Activated CD4-positive, alpha-beta T cell treated with anti-CD3 and anti-CD28 coated beads, Interleukin-2, amount 10 ng/mL, durations not matched to agents 24 days and 14 days (primary cell): ENCODE measurements around the gene EVC. TPM values are rescaled to one million over a fixed set of nuclear protein-coding genes. Genes with fewer than 3 reads are reported as not detected.

Source experiments
- DNase-seq: peaks from one replicate; pipeline ENCODE4 v3.0.0; 2022
- H3K27ac Mint-ChIP-seq: one replicate; pipeline ENCODE4 v1.8.0; 2022; ENCODE audit warnings: mild to moderate bottlenecking, mixed read lengths
- H3K27me3 Mint-ChIP-seq: one replicate; pipeline ENCODE4 v1.8.0; 2022; ENCODE audit warnings: mixed read lengths
- H3K36me3 Mint-ChIP-seq: one replicate; pipeline ENCODE4 v1.8.0; 2022; ENCODE audit warnings: low read depth, mild to moderate bottlenecking, mixed read lengths
- H3K4me1 Mint-ChIP-seq: one replicate; pipeline ENCODE4 v1.8.0; 2021; ENCODE audit warnings: mixed read lengths
- H3K4me3 Mint-ChIP-seq: one replicate; pipeline ENCODE4 v1.8.0; 2022; ENCODE audit warnings: mild to moderate bottlenecking, moderate library complexity, mixed read lengths
- H3K9me3 Mint-ChIP-seq: one replicate; pipeline ENCODE4 v1.8.0; 2021; ENCODE audit warnings: mixed read lengths
- intact Hi-C: fragments of 100-400 bp; cut with micrococcal nuclease; formaldehyde crosslinking; loops from one replicate; pipeline ENCODE4 v1.15.1; 2023
- total RNA-seq: library from RNA; stranded (reverse); gene quantifications from 2 replicates; pipeline ENCODE4 v1.2.3, GENCODE V29; 2022

Gene EVC
- total RNA-seq, 1 donor from 2014 or later = 1.9 TPM

DNA sequence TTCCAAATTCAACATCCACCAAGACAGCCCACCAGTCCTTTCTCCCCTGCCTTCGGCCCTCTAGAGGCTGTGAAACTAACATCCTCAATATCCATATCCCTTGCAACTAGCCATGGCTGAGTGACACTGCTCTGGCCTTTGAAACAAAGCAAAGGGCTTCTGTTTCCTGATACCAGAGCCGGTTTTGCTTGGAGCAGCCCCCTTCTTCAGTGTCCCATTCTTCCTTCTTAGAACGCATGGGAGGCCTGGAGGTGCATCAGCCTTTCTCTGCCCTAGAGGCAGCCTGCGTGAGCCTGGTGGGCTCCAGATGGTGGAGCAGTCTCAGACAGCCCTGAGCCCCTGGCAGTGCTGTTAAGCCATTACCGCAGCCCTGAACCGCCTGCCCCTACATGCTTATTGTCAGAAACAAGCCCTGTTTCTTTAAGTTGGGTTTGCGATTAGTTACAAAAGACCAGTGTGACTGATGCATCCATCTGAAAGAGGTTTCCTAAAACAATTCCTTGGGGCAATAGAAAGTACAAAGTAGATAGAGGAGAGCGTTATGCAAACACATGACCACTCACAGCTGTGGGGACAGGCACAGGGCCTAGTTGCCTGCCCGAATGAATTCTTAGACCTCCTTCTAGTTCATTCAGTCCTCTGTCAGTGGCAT, 74.1 kb downstream of the EVC start:
- no peaks in the 10 kb centered on the region for H3K4me1 Mint-ChIP-seq
- no peak for DNase-seq
- no peaks in the 10 kb centered on the region for H3K36me3 Mint-ChIP-seq
- no peak overlapping the region for H3K27ac Mint-ChIP-seq
- no peaks in the 10 kb centered on the region for H3K9me3 Mint-ChIP-seq
- no peaks in the 10 kb centered on the region for H3K27me3 Mint-ChIP-seq
- intact Hi-C loops = no loop called here
- no peak overlapping the region for H3K4me3 Mint-ChIP-seq

DNA sequence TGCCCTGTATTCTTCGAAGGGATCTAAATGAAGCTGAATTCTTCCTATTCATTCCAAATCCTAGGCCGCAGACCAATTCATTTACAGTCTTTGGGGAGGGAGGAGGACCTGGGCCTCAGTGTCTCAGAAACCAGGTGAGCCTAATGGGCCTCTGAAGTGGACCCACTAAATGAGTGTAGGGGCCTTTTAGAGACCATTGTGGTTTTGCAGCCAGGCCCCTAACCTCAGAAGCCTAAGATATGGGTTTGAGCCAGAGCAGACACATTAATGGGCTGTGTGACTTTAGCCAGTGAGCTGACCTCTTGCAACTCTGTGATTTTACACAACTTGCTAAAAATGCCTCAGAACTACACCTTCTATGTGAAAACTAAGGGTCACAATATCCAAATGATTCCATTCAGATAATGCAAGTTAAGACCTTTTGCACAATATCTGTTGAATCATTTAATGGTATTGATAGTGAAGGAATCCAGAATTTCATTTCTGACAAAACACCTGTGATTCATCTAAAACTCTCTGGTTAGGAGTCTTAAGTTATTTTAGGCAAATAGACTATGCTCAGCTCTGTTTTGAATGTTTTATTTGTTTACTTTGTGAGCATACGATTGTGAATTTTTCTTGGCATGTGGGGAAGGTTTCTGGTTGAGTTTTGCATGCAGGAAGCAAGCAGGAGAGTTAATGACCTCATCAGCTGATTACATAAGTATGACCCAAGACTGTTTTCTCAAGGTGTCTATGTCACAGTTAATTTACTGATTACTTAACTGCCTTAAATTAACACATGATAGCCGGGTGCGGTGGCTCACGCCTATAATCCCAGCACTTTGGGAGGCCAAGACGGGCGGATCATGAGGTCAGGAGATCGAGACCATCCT, 75.0 kb downstream of the EVC start:
- Mint-ChIP-seq H3K36me3 (no peaks in the 10 kb centered on the region), H3K4me3 (no peak overlapping the region), H3K27ac (no peak overlapping the region), H3K9me3 (no peaks in the 10 kb centered on the region), H3K4me1 (no peaks in the 10 kb centered on the region), H3K27me3 (no peaks in the 10 kb centered on the region)
- no peak for DNase-seq
- intact Hi-C loops = no loop called here

DNA sequence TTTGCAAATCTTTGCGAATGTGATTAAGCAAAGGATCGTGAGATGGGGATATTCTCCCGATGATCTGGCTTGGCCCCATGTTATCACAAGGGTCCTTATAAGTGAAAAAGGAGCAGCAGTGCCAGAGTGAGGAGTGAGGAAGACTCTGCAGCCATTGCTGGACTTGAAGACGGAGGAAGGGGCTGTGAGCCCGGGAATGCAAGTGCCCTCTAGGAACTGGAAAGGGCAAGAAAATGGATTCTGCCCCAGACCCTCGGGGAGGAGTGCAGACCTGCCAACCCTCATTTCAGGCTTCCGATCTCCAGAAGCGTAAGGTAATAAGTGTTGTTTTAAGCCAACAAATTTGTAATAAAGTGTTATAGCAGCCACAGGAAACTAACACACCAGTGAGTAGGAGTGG, 76.3 kb downstream of the EVC start:
- H3K4me1 Mint-ChIP-seq = no peaks in the 10 kb centered on the region
- no peak overlapping the region for H3K4me3 Mint-ChIP-seq
- no peak for DNase-seq
- intact Hi-C loops = no loop called here
- no peaks in the 10 kb centered on the region for H3K36me3 Mint-ChIP-seq
- no peaks in the 10 kb centered on the region for H3K9me3 Mint-ChIP-seq
- H3K27me3 Mint-ChIP-seq = no peaks in the 10 kb centered on the region
- H3K27ac Mint-ChIP-seq = no peak overlapping the region

DNA sequence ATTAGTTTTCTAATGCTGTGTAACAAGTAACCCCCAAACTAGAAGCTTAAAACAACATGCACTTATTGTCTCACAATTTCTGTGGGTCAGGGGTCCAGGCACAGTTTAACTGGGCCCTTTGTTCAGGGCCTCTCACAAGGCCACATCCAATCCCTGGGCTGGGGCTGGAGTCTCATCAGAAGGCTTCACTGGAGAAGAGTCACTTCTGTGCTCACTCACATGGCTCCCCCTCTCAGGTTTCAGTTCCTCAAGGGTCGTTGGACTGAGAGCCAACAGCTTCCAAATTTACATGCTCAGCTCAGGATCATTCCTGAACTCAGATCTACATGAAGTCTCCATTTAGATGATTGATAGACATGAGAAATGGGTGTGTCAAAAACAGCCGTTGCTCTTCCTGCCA, 77.1 kb downstream of the EVC start:
- no peak for DNase-seq

DNA sequence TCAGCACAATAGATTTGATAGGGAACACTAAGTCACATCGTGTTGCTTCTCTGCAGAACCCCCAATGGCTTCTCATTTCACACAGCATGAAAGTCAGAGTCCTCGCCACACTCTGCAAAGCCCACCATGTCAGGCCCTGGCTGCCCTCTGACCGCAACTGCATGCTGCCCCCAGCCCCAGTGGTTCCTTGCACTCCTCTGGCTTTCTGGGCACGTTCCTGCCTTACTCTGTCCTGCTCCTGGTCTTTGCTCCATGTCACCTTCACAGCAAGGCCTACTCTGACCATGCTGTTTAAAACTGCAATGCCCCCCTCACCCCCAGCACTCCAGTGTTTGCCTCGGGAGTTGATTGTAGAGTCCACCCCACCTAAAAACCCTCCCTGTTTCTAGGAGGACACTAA, 78.1 kb downstream of the EVC start:
- H3K4me3 Mint-ChIP-seq = no peak overlapping the region
- no peak for DNase-seq
- H3K4me1 Mint-ChIP-seq = no peaks in the 10 kb centered on the region
- no peaks in the 10 kb centered on the region for H3K36me3 Mint-ChIP-seq
- intact Hi-C loops = no loop called here
- H3K27ac Mint-ChIP-seq = no peak overlapping the region
- no peaks in the 10 kb centered on the region for H3K9me3 Mint-ChIP-seq
- no peaks in the 10 kb centered on the region for H3K27me3 Mint-ChIP-seq

More for the DNA sequence above, 77.1 kb downstream of the EVC start:
- Mint-ChIP-seq H3K36me3 (no peaks in the 10 kb centered on the region), H3K4me3 (no peak overlapping the region), H3K4me1 (no peaks in the 10 kb centered on the region), H3K27ac (no peak overlapping the region), H3K9me3 (no peaks in the 10 kb centered on the region), H3K27me3 (no peaks in the 10 kb centered on the region)
- intact Hi-C loops = no loop called here

DNA sequence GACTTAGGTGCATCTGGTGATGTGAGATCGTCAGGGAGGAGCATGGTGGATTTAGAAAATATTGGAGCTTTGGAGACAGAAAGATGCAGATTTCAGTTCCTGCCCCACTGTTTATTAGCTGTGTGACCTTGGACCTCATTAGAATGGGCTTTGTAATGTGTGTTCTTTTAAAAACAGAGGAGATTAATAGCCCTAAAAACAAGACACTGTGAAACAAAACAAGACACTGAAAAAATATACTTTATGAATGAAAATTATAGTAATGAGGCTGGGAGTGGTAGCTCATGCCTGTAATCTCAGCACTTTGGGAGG, 79.5 kb downstream of the EVC start:
- DNase-seq = no peak
- intact Hi-C loops = no loop called here
- H3K9me3 Mint-ChIP-seq = no peaks in the 10 kb centered on the region
- no peak overlapping the region for H3K4me3 Mint-ChIP-seq
- no peak overlapping the region for H3K27ac Mint-ChIP-seq
- H3K36me3 Mint-ChIP-seq = no peaks in the 10 kb centered on the region
- H3K27me3 Mint-ChIP-seq = no peaks in the 10 kb centered on the region
- H3K4me1 Mint-ChIP-seq = no peaks in the 10 kb centered on the region

DNA sequence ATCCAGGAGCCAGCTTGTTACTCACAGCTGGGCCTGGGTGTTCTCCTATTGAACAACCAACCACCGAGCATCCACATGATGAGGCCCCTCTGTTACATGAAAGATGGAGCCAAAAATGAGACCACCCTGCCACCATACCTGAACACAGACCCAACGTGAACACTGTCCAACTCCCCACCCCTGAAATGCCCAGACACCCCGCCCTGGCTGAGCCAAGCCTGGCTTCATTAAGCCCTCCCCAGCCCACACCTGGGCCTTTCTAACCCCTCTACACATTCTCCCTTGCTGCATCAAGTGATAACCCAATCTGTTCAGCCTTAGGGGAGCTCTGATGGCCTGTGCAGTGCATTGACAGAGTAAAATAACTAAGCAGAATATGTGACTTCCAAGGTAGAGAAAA, 80.7 kb downstream of the EVC start:
- no peak overlapping the region for H3K27ac Mint-ChIP-seq
- H3K27me3 Mint-ChIP-seq = no peaks in the 10 kb centered on the region
- no peaks in the 10 kb centered on the region for H3K4me1 Mint-ChIP-seq
- H3K4me3 Mint-ChIP-seq = no peak overlapping the region
- DNase-seq = no peak
- intact Hi-C loops = no loop called here
- H3K36me3 Mint-ChIP-seq = no peaks in the 10 kb centered on the region
- no peaks in the 10 kb centered on the region for H3K9me3 Mint-ChIP-seq

DNA sequence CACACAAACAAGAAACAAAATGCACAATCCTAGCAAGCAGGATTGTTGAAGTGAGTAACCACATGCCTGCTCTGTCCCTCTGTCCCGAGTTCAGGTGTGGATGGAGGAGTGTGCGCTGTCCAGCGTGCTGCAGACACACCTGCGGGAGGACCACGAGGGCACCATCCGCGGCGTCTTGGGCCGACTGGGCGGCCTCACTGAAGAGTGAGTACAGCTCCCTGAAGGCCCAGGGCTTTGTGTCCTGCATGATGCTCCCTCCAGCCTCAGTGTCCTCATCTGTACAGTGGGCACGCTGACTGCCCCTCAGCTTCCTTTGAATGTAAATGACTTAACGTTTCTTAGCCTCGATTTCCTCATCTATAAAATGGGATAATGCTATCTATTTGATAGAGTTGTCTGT, 82.5 kb downstream of the EVC start:
- intact Hi-C loops = no loop called here

DNA sequence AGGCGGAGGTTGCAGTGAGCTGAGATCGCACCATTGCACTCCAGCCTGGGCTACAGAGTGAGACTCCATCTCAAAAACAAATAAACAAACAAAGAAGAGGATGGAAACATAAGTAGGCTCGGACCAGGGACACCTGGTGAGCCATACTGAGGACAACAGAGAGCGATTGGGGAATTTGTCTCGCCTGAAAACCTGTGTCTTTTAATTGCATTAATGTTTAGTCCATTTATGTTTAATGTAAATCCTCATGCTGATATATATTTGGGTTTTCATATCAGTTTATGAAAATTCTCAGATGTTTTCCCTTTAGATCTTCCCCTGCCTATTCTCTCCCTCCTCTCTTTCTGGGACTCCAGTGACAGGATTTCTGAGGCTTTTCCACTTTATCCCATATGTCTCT, 84.6 kb downstream of the EVC start:
- Mint-ChIP-seq H3K27me3 (no peaks in the 10 kb centered on the region), H3K4me3 (no peak overlapping the region), H3K27ac (no peak overlapping the region), H3K36me3 (no peaks in the 10 kb centered on the region), H3K9me3 (no peaks in the 10 kb centered on the region), H3K4me1 (no peaks in the 10 kb centered on the region)
- no peak for DNase-seq
- intact Hi-C loops = no loop called here

More for the DNA sequence above, 82.5 kb downstream of the EVC start:
- no peaks in the 10 kb centered on the region for H3K27me3 Mint-ChIP-seq
- H3K4me1 Mint-ChIP-seq = no peaks in the 10 kb centered on the region
- no peak overlapping the region for H3K27ac Mint-ChIP-seq
- no peaks in the 10 kb centered on the region for H3K36me3 Mint-ChIP-seq
- no peak overlapping the region for H3K4me3 Mint-ChIP-seq
- no peaks in the 10 kb centered on the region for H3K9me3 Mint-ChIP-seq
- no peak for DNase-seq

DNA sequence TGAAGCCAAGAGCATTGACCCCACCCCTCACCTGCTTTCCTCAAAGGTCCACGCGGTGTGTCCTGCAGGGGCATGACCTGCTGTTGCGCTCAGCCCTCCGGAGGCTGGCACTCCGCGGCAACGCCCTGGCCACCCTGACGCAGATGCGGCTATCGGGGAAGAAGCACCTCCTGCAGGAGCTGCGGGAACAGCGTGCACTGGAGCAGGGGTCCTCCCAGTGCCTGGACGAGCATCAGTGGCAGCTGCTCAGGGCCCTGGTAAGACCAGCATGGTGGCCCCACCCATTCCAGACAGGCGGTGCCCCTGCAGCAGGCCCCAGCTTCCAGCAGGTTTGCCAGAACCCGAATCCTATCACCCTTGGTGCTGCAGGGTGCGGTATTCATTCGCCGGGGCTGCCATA, 86.0 kb downstream of the EVC start:
- Mint-ChIP-seq H3K27ac (no peak overlapping the region), H3K4me3 (no peak overlapping the region), H3K27me3 (no peaks in the 10 kb centered on the region), H3K36me3 (no peaks in the 10 kb centered on the region), H3K9me3 (no peaks in the 10 kb centered on the region), H3K4me1 (no peaks in the 10 kb centered on the region)
- intact Hi-C loops = no loop called here
- no peak for DNase-seq

DNA sequence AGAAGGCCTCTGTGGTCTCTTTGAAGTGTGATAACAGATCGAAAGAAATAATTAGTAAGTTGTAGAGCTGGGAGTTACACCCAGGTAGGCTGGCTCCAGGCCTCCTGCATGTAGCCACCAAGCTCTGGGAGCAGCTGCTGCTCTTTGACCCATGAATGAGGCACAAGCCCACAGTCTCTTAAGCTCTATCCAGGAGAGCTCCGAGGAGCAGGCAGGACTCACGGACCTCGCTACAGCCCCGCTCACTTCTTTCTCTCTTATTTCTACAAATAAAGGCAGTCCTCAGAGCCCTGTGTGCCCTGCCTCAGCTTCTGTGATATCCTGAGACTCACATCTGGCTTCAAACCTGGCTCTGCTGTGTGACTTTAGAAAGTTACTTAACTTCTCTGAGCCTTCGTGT, 86.9 kb downstream of the EVC start:
- no peak overlapping the region for H3K27ac Mint-ChIP-seq
- no peaks in the 10 kb centered on the region for H3K27me3 Mint-ChIP-seq
- no peaks in the 10 kb centered on the region for H3K36me3 Mint-ChIP-seq
- no peaks in the 10 kb centered on the region for H3K4me1 Mint-ChIP-seq
- no peak for DNase-seq
- intact Hi-C loops = no loop called here
- H3K9me3 Mint-ChIP-seq = no peaks in the 10 kb centered on the region
- H3K4me3 Mint-ChIP-seq = no peak overlapping the region

DNA sequence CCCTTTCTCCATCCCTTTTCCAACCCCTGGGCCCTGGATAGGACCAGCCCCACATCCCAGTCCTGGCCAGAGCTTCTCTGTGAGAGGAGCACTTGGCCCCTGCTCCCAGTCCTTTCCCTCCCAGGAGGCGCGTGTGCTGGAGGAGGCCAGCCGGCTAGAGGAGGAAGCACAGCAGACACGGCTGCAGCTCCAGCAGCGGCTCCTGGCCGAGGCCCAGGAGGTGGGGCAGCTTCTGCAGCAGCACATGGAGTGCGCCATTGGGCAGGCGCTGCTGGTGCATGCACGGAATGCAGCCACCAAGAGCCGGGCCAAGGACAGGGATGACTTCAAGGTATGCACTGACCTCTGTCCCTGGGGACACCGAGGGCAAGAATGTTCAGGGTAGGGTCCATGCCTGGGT, 87.5 kb downstream of the EVC start:
- Mint-ChIP-seq H3K27ac (no peak overlapping the region), H3K36me3 (no peaks in the 10 kb centered on the region), H3K9me3 (no peaks in the 10 kb centered on the region), H3K4me3 (no peak overlapping the region), H3K27me3 (no peaks in the 10 kb centered on the region), H3K4me1 (no peaks in the 10 kb centered on the region)
- DNase-seq = no peak
- intact Hi-C loops = no loop called here

DNA sequence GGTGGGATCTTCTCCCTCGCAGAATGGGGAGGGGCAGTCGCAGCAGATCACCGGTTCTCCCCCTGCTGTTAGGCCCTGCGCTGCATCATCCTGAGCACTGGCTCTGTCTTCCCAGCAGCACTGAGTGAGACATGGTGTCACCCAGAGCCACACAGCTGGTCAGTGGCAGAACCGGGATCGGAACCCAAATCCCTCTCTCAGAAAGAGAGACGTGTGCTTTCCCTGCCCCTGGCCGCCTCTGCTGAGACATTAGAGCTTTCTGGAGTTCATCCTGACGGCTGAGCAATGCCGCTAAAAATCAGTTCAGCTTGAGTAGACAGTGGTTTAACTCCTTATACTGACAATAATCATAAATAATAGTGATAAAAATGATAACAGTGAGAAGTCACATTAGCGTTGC, 87.9 kb downstream of the EVC start:
- no peaks in the 10 kb centered on the region for H3K27me3 Mint-ChIP-seq
- DNase-seq = no peak
- H3K27ac Mint-ChIP-seq = no peak overlapping the region
- H3K4me3 Mint-ChIP-seq = no peak overlapping the region
- H3K36me3 Mint-ChIP-seq = no peaks in the 10 kb centered on the region
- H3K9me3 Mint-ChIP-seq = no peaks in the 10 kb centered on the region
- intact Hi-C loops = no loop called here
- H3K4me1 Mint-ChIP-seq = no peaks in the 10 kb centered on the region

DNA sequence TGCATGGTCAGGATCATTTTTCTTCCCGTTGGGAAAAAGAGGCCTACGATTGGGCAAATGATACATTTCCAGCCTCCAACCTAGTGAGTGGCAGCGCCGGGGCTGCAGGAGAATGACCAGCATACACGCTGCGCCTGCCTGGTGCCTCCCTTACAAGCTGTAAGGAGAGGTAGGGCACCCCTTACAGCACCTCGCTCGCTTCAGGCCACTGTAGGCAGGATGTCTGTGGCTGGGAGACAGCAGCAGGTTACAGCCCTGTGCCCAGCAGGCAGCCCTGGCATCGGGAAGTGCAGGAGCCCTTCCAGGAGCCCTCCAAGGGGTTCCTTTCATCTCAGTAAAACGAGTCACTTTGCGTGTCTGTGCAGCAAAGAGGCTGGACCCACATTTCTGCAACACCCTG, 88.4 kb downstream of the EVC start:
- H3K36me3 Mint-ChIP-seq = no peaks in the 10 kb centered on the region
- intact Hi-C loops = no loop called here
- H3K4me3 Mint-ChIP-seq = no peak overlapping the region
- DNase-seq = no peak
- H3K4me1 Mint-ChIP-seq = no peaks in the 10 kb centered on the region
- H3K9me3 Mint-ChIP-seq = no peaks in the 10 kb centered on the region
- H3K27me3 Mint-ChIP-seq = no peaks in the 10 kb centered on the region
- no peak overlapping the region for H3K27ac Mint-ChIP-seq

DNA sequence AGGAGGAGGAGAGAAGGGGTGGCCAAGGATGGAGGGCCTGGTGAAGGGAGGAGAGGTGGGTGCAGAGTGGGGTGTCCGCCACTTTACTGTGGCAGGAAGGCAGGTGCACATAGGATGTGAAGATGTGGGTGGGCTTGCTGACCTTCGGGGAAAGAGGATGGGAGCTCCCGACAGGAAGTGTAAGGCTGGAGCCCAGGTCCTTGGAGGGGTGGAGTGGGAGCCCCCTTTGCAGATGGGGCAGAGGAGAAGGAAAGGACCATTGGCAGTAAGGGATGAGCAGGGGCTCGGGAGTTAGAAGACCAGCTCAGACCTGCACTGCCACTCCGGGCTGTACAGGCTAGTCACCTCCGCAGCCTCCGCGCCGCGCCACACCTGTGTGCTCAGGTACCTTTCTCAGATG, 89.5 kb downstream of the EVC start:
- Mint-ChIP-seq H3K4me1 (no peaks in the 10 kb centered on the region), H3K36me3 (no peaks in the 10 kb centered on the region), H3K27ac (no peak overlapping the region), H3K4me3 (no peak overlapping the region), H3K9me3 (no peaks in the 10 kb centered on the region), H3K27me3 (no peaks in the 10 kb centered on the region)
- DNase-seq = no peak
- intact Hi-C loops = no loop called here
